ENCODE data around the gene RDH8.
A peak's percentile ranks its signal among the peaks of the same experiment; 100 is the strongest.

The RDH8 gene

DNA sequence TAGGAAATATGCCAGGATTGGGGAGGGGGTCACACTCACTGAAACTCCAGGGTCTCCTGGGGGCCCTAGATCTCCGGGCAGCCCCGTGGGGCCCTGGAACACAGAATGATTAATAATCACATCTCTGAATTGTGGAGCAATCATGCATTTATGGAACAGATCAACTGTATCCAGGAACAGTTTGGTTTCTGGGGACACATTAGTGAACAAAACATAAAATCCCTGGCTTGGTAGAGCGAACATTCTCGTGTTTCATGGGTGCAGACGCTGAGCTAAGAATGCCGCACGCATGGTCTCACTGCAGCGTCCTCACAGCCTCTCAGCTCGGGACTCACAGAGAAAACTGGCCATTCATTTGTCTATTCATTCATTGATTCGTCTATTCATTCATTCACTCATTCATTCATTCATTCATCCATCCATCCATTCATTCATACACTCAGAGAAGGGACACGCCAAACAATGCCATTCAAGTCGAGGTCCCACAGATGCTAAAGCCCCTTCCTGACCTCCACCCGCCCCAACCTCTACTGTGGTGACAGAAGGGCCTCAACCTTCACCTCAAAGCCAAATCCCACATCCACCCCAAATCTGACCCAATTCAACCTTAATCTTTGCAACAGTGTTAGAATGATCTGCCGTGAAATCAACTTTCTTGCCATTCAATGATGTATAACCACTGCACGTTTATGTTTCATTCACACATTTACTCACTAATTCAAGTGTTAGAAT, 42.0 kb upstream of the RDH8 start:
- TF ChIP-seq, protein P1, sequence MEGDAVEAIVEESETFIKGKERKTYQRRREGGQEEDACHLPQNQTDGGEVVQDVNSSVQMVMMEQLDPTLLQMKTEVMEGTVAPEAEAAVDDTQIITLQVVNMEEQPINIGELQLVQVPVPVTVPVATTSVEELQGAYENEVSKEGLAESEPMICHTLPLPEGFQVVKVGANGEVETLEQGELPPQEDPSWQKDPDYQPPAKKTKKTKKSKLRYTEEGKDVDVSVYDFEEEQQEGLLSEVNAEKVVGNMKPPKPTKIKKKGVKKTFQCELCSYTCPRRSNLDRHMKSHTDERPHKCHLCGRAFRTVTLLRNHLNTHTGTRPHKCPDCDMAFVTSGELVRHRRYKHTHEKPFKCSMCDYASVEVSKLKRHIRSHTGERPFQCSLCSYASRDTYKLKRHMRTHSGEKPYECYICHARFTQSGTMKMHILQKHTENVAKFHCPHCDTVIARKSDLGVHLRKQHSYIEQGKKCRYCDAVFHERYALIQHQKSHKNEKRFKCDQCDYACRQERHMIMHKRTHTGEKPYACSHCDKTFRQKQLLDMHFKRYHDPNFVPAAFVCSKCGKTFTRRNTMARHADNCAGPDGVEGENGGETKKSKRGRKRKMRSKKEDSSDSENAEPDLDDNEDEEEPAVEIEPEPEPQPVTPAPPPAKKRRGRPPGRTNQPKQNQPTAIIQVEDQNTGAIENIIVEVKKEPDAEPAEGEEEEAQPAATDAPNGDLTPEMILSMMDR (IDR thresholded peaks at IDR 0.05; ENCODE audit: low read depth, low read length): no peak
- no peak for DNase-seq (ENCODE audit: low read depth in 2 of 2)
- H3K4me3 ChIP-seq (replicated peaks in 1 of 2; ENCODE audit: low read depth in 2 of 2, low read length in 2 of 2): no peak overlapping the region

DNA sequence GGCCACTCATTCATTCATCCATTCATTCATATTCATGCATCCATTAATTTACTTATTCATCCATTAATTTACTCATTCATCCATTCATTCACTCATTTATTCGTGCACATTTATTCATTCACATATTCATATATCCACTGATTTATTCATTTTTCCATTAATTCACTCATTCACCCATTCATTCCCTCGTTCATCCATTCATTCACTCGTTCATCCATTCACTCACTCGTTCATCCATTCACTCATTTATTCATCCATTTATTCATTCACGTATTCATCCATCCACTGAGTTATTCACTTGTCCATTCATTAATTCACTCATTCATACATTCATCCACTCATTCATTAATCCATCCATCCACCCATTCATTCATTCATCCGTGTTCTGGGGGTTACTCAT, 41.2 kb upstream of the RDH8 start:
- H3K4me3 ChIP-seq (replicated peaks in 1 of 2; ENCODE audit: low read depth in 2 of 2, low read length in 2 of 2): no peak overlapping the region
- no peak for DNase-seq (ENCODE audit: low read depth in 2 of 2)
- TF ChIP-seq, protein P1 (IDR thresholded peaks at IDR 0.05; ENCODE audit: low read depth, low read length): no peak

GRCh38 chr19:9981406-9982260, 31.6 kb upstream of the RDH8 start:
- no peak overlapping the region for H3K4me3 ChIP-seq (replicated peaks in 1 of 2; ENCODE audit: low read depth in 2 of 2, low read length in 2 of 2)
- TF ChIP-seq, protein P1 (IDR thresholded peaks at IDR 0.05; ENCODE audit: low read depth, low read length): no peak
- peak; percentile 16 to 38 for DNase-seq (ENCODE audit: low read depth in 2 of 2)

DNA sequence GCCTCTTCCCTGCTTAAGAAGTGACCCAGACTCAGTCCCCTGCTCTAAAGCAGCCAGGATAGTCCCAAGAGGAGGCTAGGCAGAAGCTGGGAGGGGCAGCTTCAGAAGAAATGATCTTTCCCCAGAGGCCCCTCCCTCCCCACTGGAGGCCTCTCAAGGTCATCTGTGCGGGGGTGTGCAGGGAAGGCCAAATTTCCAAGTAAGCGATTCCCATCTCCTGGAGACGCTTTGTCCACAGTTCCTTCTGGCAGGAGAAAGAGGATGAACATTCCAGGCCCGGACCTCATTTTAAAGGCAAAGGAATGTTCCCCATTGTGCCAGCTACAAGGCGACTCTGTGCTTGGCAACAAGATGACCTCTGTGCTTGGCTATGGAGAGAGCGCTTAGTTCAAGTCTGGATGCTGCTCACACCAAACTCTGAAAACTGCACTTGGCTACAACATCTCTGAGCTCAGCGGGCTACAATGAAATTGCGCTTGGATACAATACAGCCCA, 26.4 kb upstream of the RDH8 start:
- DNase-seq (ENCODE audit: low read depth in 2 of 2): peak in 1 of 2 donors; percentile 78
- TF ChIP-seq, protein P1 (IDR thresholded peaks at IDR 0.05; ENCODE audit: low read depth, low read length): no peak
- H3K4me3 ChIP-seq (replicated peaks in 1 of 2; ENCODE audit: low read depth in 2 of 2, low read length in 2 of 2): no peak overlapping the region

GRCh38 chr19:9989504-9989903, 23.8 kb upstream of the RDH8 start:
- TF ChIP-seq, protein P1 (IDR thresholded peaks at IDR 0.05; ENCODE audit: low read depth, low read length): no peak
- H3K4me3 ChIP-seq (replicated peaks in 1 of 2; ENCODE audit: low read depth in 2 of 2, low read length in 2 of 2): no peak overlapping the region
- DNase-seq (ENCODE audit: low read depth in 2 of 2): no peak

DNA sequence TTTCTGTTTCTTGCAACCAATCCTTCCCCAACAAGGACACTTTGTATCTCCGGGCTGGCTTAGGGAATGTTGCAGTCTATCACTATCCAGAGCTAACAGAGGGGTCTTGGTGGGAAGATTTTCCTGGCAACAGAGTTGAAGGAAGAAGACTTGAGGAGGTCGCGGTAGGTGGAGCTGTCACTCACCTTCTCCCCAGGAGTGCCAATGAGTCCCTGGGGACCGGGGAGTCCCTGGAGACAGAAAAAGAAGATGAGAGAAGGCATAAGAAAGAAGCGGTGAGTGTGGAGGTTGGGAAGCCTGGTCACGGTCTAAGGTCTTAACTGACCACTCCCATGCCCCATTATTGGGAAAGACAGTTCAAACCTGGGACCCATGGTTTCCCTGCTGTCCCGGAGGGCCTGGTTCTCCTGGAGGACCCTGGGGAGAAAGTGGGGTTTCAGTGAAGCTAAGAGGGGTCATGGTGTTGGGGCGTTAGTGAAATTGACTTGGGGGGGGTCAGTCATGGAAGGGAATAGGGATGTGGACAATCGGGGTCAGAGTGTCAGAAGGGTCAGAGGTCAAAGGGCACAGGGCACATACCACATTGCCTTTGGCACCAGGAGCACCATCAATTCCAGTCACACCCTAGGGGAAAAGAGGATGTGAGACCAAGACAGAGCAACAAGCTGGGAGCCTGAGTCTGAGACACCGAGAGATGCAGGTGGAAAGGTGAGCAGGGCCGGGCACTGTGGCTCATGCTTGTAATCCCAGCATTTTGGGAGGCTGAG, 21.7 kb upstream of the RDH8 start:
- H3K4me3 ChIP-seq (replicated peaks in 1 of 2; ENCODE audit: low read depth in 2 of 2, low read length in 2 of 2): no peak overlapping the region
- DNase-seq (ENCODE audit: low read depth in 2 of 2): no peak
- TF ChIP-seq, protein P1 (IDR thresholded peaks at IDR 0.05; ENCODE audit: low read depth, low read length): no peak
